Stomach (tissue), 4 donors: ENCODE data around the gene PRRX1.

Experiments used
- CTCF ChIP-seq, 7 experiments: fragments of 450-650 bp in 4 of 7; fragments of 200-600 bp in 3 of 7; sonication (generic) in 3 of 7; IDR thresholded peaks; one replicate each; pipeline ENCODE4 v1.5.1; 2016 to 2019; ENCODE audit warnings: antibody characterized with exemption in 7 of 7, control low read depth in 2 of 7, mild to moderate bottlenecking in 1 of 7
- EP300 ChIP-seq: sonication (generic); formaldehyde crosslinking; IDR thresholded peaks from one replicate; pipeline ENCODE4 v1.6.1; 2017; ENCODE audit warnings: antibody characterized with exemption
- POLR2AphosphoS5 ChIP-seq, 3 donors: sonication (generic); formaldehyde crosslinking; IDR thresholded peaks; one replicate each; pipeline ENCODE4 v1.6.1; 2016; ENCODE audit warnings: antibody characterized with exemption in 3 of 3

- TF ChIP-seq POLR2AphosphoS5 (IDR thresholded peaks at IDR 0.05) (no peak), CTCF (IDR thresholded peaks at IDR 0.05) (no peak), EP300 (no peak)
These were observed 40.3 kb downstream of the PRRX1 start for GRCh38 chr1:170704256-170704655.
